Measurements from ENCODE around the gene NRXN2.

NRXN2 gene

GRCh38 chr11:64694821-64695365 is 28.1 kb downstream of the NRXN2 start:
- DNase-seq: peak; percentile 34

- DNase-seq: no peak
These were observed 28.8 kb downstream of the NRXN2 start for GRCh38 chr11:64694026-64694755.

- no peak for DNase-seq
These were observed 30.1 kb downstream of the NRXN2 start for GRCh38 chr11:64692764-64693331.

GRCh38 chr11:64691543-64691942 is 31.5 kb downstream of the NRXN2 start:
- DNase-seq: no peak

- no peak for DNase-seq
These were observed 32.8 kb downstream of the NRXN2 start for GRCh38 chr11:64690235-64690634.

- DNase-seq: peak; percentile 89
These were observed 34.4 kb downstream of the NRXN2 start for GRCh38 chr11:64688534-64688982.

GRCh38 chr11:64687643-64688533 is 35.1 kb downstream of the NRXN2 start:
- DNase-seq: no peak

- no peak for DNase-seq
These were observed 35.8 kb downstream of the NRXN2 start for GRCh38 chr11:64687204-64687603.

- no peak for DNase-seq
These were observed 36.4 kb downstream of the NRXN2 start for GRCh38 chr11:64686466-64687170.

- DNase-seq: no peak
These were observed 37.5 kb downstream of the NRXN2 start for GRCh38 chr11:64685536-64685935.

- no peak for DNase-seq
These were observed 38.6 kb downstream of the NRXN2 start for GRCh38 chr11:64684357-64684756.

GRCh38 chr11:64681171-64681570 is 41.8 kb downstream of the NRXN2 start:
- DNase-seq: no peak

- DNase-seq: no peak
These were observed 43.2 kb downstream of the NRXN2 start for GRCh38 chr11:64679846-64680245.

GRCh38 chr11:64677441-64678023 is 45.5 kb downstream of the NRXN2 start:
- no peak for DNase-seq

GRCh38 chr11:64676261-64676615 is 46.8 kb downstream of the NRXN2 start:
- DNase-seq: no peak

- no peak for DNase-seq
These were observed 47.3 kb downstream of the NRXN2 start for GRCh38 chr11:64675450-64676260.

- DNase-seq: no peak
These were observed 48.2 kb downstream of the NRXN2 start for GRCh38 chr11:64674774-64675173.

GRCh38 chr11:64673279-64673678 is 49.7 kb downstream of the NRXN2 start:
- no peak for DNase-seq

- no peak for DNase-seq
These were observed 50.1 kb downstream of the NRXN2 start for GRCh38 chr11:64672875-64673274.

- no peak for DNase-seq
These were observed 52.0 kb downstream of the NRXN2 start for GRCh38 chr11:64670975-64671374.

- DNase-seq: no peak
These were observed 55.7 kb downstream of the NRXN2 start for GRCh38 chr11:64667154-64667745.

Data from CD4-positive, alpha-beta T cell treated with Interleukin-15 for 1 hour (primary cell).